H1 (cell line): ENCODE measurements around the gene FBXO8. TPM values are rescaled to one million over a fixed set of nuclear protein-coding genes. Genes with fewer than 3 reads are reported as not detected.

ENCODE experiments used
- CBX5 ChIP-seq: fragments of 300-800, 300-1000 bp; sonication (generic); IDR thresholded peaks from 2 replicates; pipeline ENCODE4 v1.7.1; 2016; ENCODE audit warnings: antibody characterized with exemption, low read length, low read depth
- CHD2 ChIP-seq: IDR thresholded peaks from 2 replicates; pipeline ENCODE4 v1.6.1; 2012; ENCODE audit warnings: low read length, improper control_type of control experiment
- CREB1 ChIP-seq: IDR thresholded peaks from 2 replicates; pipeline ENCODE4 v1.6.1; 2012; ENCODE audit warnings: inconsistent platforms
- E2F6 ChIP-seq: IDR thresholded peaks from 2 replicates; pipeline ENCODE4 v1.6.1; 2012; ENCODE audit warnings: inconsistent platforms
- EP300 ChIP-seq, 2 experiments: IDR thresholded peaks; 1 replicate in 1 of 2; 2 replicates in 1 of 2; pipeline ENCODE4 v1.6.1; 2011 to 2012; ENCODE audit warnings: low read depth in 2 of 2, low read length in 2 of 2, mild to moderate bottlenecking in 2 of 2, borderline replicate concordance in 1 of 2, inconsistent platforms in 1 of 2, moderate library complexity in 1 of 2
- FOSL1 ChIP-seq: IDR thresholded peaks from 2 replicates; pipeline ENCODE4 v1.6.1; 2011; ENCODE audit warnings: mild to moderate bottlenecking, low read depth, low read length, moderate library complexity; ENCODE audit not compliant: insufficient read depth
- JUND ChIP-seq: IDR thresholded peaks from 2 replicates; pipeline ENCODE4 v1.6.1; 2011; ENCODE audit warnings: mild to moderate bottlenecking, improper control_type of control experiment, low read length
- MAFK ChIP-seq: IDR thresholded peaks from 2 replicates; pipeline ENCODE4 v1.6.1; 2012; ENCODE audit warnings: low read depth, mild to moderate bottlenecking, improper control_type of control experiment, low read length
- MAX ChIP-seq: IDR thresholded peaks from 2 replicates; pipeline ENCODE4 v1.6.1; 2012; ENCODE audit warnings: inconsistent platforms
- PHF8 ChIP-seq: fragments of 200-600 bp; sonication (generic); conservative IDR thresholded peaks from 2 replicates; pipeline ENCODE4 v1.7.1; 2012; ENCODE audit warnings: low read depth, mild to moderate bottlenecking, inconsistent platforms, low read length, moderate library complexity
- POLR2AphosphoS5 ChIP-seq: IDR thresholded peaks from 2 replicates; pipeline ENCODE4 v1.6.1; 2011; ENCODE audit warnings: low read depth, low read length
- RBBP5 ChIP-seq: IDR thresholded peaks from 2 replicates; pipeline ENCODE4 v1.7.1; 2012; ENCODE audit warnings: low read depth, mild to moderate bottlenecking, inconsistent platforms, low read length, moderate library complexity, borderline replicate concordance
- SIRT6 ChIP-seq: IDR thresholded peaks from one replicate; pipeline ENCODE4 v1.7.1; 2012; ENCODE audit warnings: low read length, inconsistent platforms
- SP4 ChIP-seq: IDR thresholded peaks from 2 replicates; pipeline ENCODE4 v1.6.1; 2012; ENCODE audit warnings: low read length, inconsistent platforms
- SRF ChIP-seq: IDR thresholded peaks from 2 replicates; pipeline ENCODE4 v1.6.1; 2011; ENCODE audit warnings: mild to moderate bottlenecking, low read depth, low read length, moderate library complexity
- TAF7 ChIP-seq: optimal IDR thresholded peaks from 2 replicates; pipeline ENCODE3; 2011; ENCODE audit warnings: low read depth, mild to moderate bottlenecking, inconsistent platforms, low read length, moderate library complexity, borderline replicate concordance
- polyA plus RNA-seq, 7 experiments: library from polyadenylated mRNA; depleted of rRNA in 3 of 7; stranded (reverse) in 5 of 7; unstranded in 2 of 7; fragments of >200 nt in 5 of 7; fragments of 200-250 nt in 2 of 7; gene quantifications; 1 replicate in 5 of 7; 2 replicates in 1 of 7; 4 replicates in 1 of 7; pipeline versions ENCODE4 v1.2.1 to v1.2.3, GENCODE V29; 2011 to 2013; ENCODE audit warnings: missing spikeins in 2 of 7, mixed read lengths in 2 of 7
- total RNA-seq: library from RNA; stranded (reverse); fragmentation: NEBNext Ultra II Directional; extraction: Animal tissue kit (Norgen Biotek cat#: 25700); gene quantifications from 2 replicates; pipeline ENCODE4 v1.2.1, GENCODE V29; 2021

FBXO8 gene
- total and polyA plus RNA-seq, 2 of the 8 experiments (the other 6 are each of a cell fraction or from before 2014, with no cell fraction given): 5.1 to 7.5 TPM

- peak; percentile 81 for TF ChIP-seq PHF8
- no peak for TF ChIP-seq E2F6
- TF ChIP-seq FOSL1: no peak
- peak; percentile 92 for TF ChIP-seq RBBP5
- no peak for TF ChIP-seq SIRT6
- no peak for TF ChIP-seq SRF
- peak; percentile 59; the same call in 1 of the 2 replicates for TF ChIP-seq MAX
- TF ChIP-seq CBX5: no peak
- TF ChIP-seq MAFK: no peak; the same call in 1 of the 2 replicates
- TF ChIP-seq TAF7: peak; percentile 36
- TF ChIP-seq SP4: no peak
- TF ChIP-seq CREB1: peak; percentile 91
- TF ChIP-seq JUND: no peak
- no peak for TF ChIP-seq CHD2
- TF ChIP-seq POLR2AphosphoS5: peak; percentile 79
- TF ChIP-seq EP300 (IDR thresholded peaks at IDR 0.05; ENCODE audit: borderline replicate concordance in 1 of 2, low read depth in 2 of 2, low read length in 2 of 2): peak in 1 of 2 experiments; percentile 95; a peak in 1 of 3 replicates
Measured at GRCh38 chr4:174283507-174284471, at the start of gene FBXO8, which contains the start of gene CEP44 (continued).
